H1 (cell line): ENCODE measurements around the gene VAT1L. TPM values are rescaled to one million over a fixed set of nuclear protein-coding genes. Genes with fewer than 3 reads are reported as not detected.
"Not testable (repeated sequence)": the region's sequence is repeated elsewhere in the genome, so short reads cannot be mapped to it uniquely, and the experiment has no call there.

Experiments
- CTCF ChIA-PET: fragments of 300-600 bp; sonication (Branson Sonifier 250); formaldehyde crosslinking; loops from one replicate; lab custom pipeline; 2021; ENCODE audit not compliant: partially characterized antibody; lab: Charles Lee
- POLR2A ChIA-PET: fragments of 300-600 bp; sonication (Branson Sonifier 250); formaldehyde crosslinking; loops from one replicate; lab custom pipeline; 2021; ENCODE audit warnings: inconsistent platforms; ENCODE audit not compliant: partially characterized antibody; lab: Charles Lee
- DNase-seq, 2 experiments: peaks; one replicate each; pipeline versions ENCODE4 v3.0.0 to v3.0.0-alpha.2; 2010 to 2022; ENCODE audit warnings: low spot score in 2 of 2, low read depth in 1 of 2, mixed read lengths in 1 of 2
- FAIRE-seq: peaks from 2 replicates; lab custom pipeline; 2011; peaks lifted over from hg19 to GRCh38; lab: Jason Lieb, UNC
- H2AFZ ChIP-seq: 2 replicates; pipeline ENCODE4 v1.8.1; 2012; ENCODE audit warnings: low read length, inconsistent platforms
- H2AK5ac ChIP-seq: 2 replicates; pipeline ENCODE4 v1.6.1; 2013; ENCODE audit warnings: low read depth, low read length
- H2BK120ac ChIP-seq: replicated peaks from 2 replicates; pipeline ENCODE3; 2013; ENCODE audit warnings: low read depth, low read length, inconsistent platforms
- H2BK12ac ChIP-seq: 2 replicates; pipeline ENCODE4 v1.6.1; 2013; ENCODE audit warnings: low read depth, low read length
- H2BK15ac ChIP-seq: 2 replicates; pipeline ENCODE4 v1.6.1; 2013; ENCODE audit warnings: low read length
- H2BK20ac ChIP-seq: 2 replicates; pipeline ENCODE4 v1.6.1; 2013; ENCODE audit warnings: low read length
- H2BK5ac ChIP-seq: 2 replicates; pipeline ENCODE4 v1.6.1; 2013; ENCODE audit warnings: low read depth, low read length
- H3K14ac ChIP-seq: 2 replicates; pipeline ENCODE4 v1.6.1; 2013; ENCODE audit warnings: inconsistent platforms; ENCODE audit not compliant: insufficient read length
- H3K18ac ChIP-seq: 2 replicates; pipeline ENCODE4 v1.6.1; 2013; ENCODE audit warnings: low read length; ENCODE audit errors: extremely low read depth
- H3K23ac ChIP-seq: 2 replicates; pipeline ENCODE4 v1.6.1; 2013; ENCODE audit warnings: inconsistent platforms; ENCODE audit not compliant: insufficient read length
- H3K23me2 ChIP-seq: 2 replicates; pipeline ENCODE4 v1.6.1; 2013; ENCODE audit warnings: low read depth, low read length
- H3K27ac ChIP-seq: 2 replicates; pipeline ENCODE4 v1.6.1; 2011; ENCODE audit warnings: low read depth, low read length, inconsistent platforms
- H3K27me3 ChIP-seq, 4 experiments: replicated peaks in 1 of 4; 1 replicate in 1 of 4; 2 replicates in 3 of 4; pipeline versions ENCODE4 v1.6.1 to v1.8.1; 2011 to 2013; ENCODE audit warnings: low read length in 3 of 4, mild to moderate bottlenecking in 3 of 4, inconsistent platforms in 2 of 4, mixed read lengths in 2 of 4, moderate library complexity in 1 of 4; ENCODE audit not compliant: control insufficient read depth in 3 of 4, insufficient read depth in 3 of 4; ENCODE audit errors: extremely low read depth in 1 of 4
- H3K36me3 ChIP-seq, 4 experiments: 2 replicates each; pipeline versions ENCODE4 v1.6.1 to v1.8.1; 2011 to 2013; ENCODE audit warnings: mild to moderate bottlenecking in 4 of 4, low read length in 3 of 4, moderate library complexity in 2 of 4, control low read depth in 1 of 4, inconsistent platforms in 1 of 4; ENCODE audit not compliant: insufficient read depth in 4 of 4, control insufficient read depth in 2 of 4
- H3K4ac ChIP-seq: replicated peaks from 2 replicates; pipeline ENCODE3; 2013; ENCODE audit warnings: low read length, low read depth, mixed read lengths, inconsistent platforms; ENCODE audit not compliant: insufficient read length
- H3K4me1 ChIP-seq, 4 experiments: replicated peaks in 1 of 4; 1 replicate in 1 of 4; 2 replicates in 3 of 4; pipeline versions ENCODE4 v1.6.1 to v1.8.1; 2011 to 2013; ENCODE audit warnings: low read length in 3 of 4, inconsistent platforms in 2 of 4, mixed read lengths in 1 of 4; ENCODE audit not compliant: insufficient read depth in 4 of 4, control insufficient read depth in 3 of 4
- H3K4me2 ChIP-seq, 2 experiments: 2 replicates each; pipeline versions ENCODE4 v1.6.1 to v1.8.1; 2011 to 2013; ENCODE audit warnings: low read depth in 2 of 2, low read length in 2 of 2, control low read depth in 1 of 2, inconsistent platforms in 1 of 2, mild to moderate bottlenecking in 1 of 2; ENCODE audit not compliant: insufficient read depth in 1 of 2
- H3K4me3 ChIP-seq, 4 experiments: fragments of 200-600, 300-600 bp in 1 of 4; sonication (generic), shearing (Covaris generic), sonication (Bioruptor Twin) in 1 of 4; 2 replicates each; pipeline versions ENCODE4 v1.5.1 to v1.8.1; 2011 to 2016; ENCODE audit warnings: low read length in 4 of 4, low read depth in 3 of 4, control low read depth in 2 of 4, inconsistent platforms in 2 of 4, mild to moderate bottlenecking in 2 of 4, mixed read lengths in 1 of 4, moderate library complexity in 1 of 4; ENCODE audit not compliant: insufficient read depth in 2 of 4; ENCODE audit errors: extremely low read depth in 1 of 4
- H3K56ac ChIP-seq: replicated peaks from 2 replicates; pipeline ENCODE3; 2013; ENCODE audit warnings: low read depth, mild to moderate bottlenecking, mixed read lengths, low read length, inconsistent platforms; ENCODE audit not compliant: insufficient read length
- H3K79me1 ChIP-seq: 2 replicates; pipeline ENCODE4 v1.6.1; 2013; ENCODE audit warnings: low read depth, low read length, control low read depth
- H3K79me2 ChIP-seq, 2 experiments: 2 replicates each; pipeline versions ENCODE4 v1.6.1 to v1.8.1; 2012 to 2013; ENCODE audit warnings: low read length in 2 of 2, mild to moderate bottlenecking in 2 of 2, inconsistent platforms in 1 of 2; ENCODE audit not compliant: insufficient read depth in 2 of 2, control insufficient read depth in 1 of 2
- H3K9ac ChIP-seq, 4 experiments: replicated peaks in 1 of 4; 1 replicate in 1 of 4; 2 replicates in 3 of 4; pipeline versions ENCODE4 v1.6.1 to v1.8.1; 2011 to 2013; ENCODE audit warnings: low read depth in 3 of 4, low read length in 3 of 4, control low read depth in 2 of 4, mild to moderate bottlenecking in 2 of 4, moderate library complexity in 2 of 4, inconsistent platforms in 1 of 4; ENCODE audit errors: extremely low read depth in 1 of 4
- H3K9me3 ChIP-seq, 2 experiments: 2 replicates each; pipeline versions ENCODE4 v1.6.1 to v1.8.1; 2012 to 2013; ENCODE audit warnings: mild to moderate bottlenecking in 2 of 2, moderate library complexity in 2 of 2, control low read depth in 1 of 2, inconsistent platforms in 1 of 2, low read depth in 1 of 2, low read length in 1 of 2, mixed read lengths in 1 of 2; ENCODE audit not compliant: insufficient read depth in 2 of 2
- H4K20me1 ChIP-seq, 2 experiments: replicated peaks in 1 of 2; 2 replicates each; pipeline versions ENCODE3 to v1.8.1; 2011 to 2013; ENCODE audit warnings: inconsistent platforms in 2 of 2, low read length in 2 of 2, mild to moderate bottlenecking in 1 of 2; ENCODE audit not compliant: insufficient read depth in 2 of 2, control insufficient read depth in 1 of 2
- H4K5ac ChIP-seq: 2 replicates; pipeline ENCODE4 v1.6.1; 2013; ENCODE audit warnings: low read length, low read depth, mixed read lengths, inconsistent platforms; ENCODE audit not compliant: insufficient read length
- H4K8ac ChIP-seq: 2 replicates; pipeline ENCODE4 v1.8.0; 2013; ENCODE audit warnings: mild to moderate bottlenecking, moderate library complexity, low read length, inconsistent platforms; ENCODE audit not compliant: insufficient read depth; ENCODE audit errors: extremely low read depth
- H4K91ac ChIP-seq: replicated peaks from 2 replicates; pipeline ENCODE3; 2013; ENCODE audit warnings: low read length, mixed read lengths, inconsistent platforms; ENCODE audit not compliant: insufficient read length
- FOSL1 ChIP-seq: IDR thresholded peaks from 2 replicates; pipeline ENCODE4 v1.6.1; 2011; ENCODE audit warnings: mild to moderate bottlenecking, low read depth, low read length, moderate library complexity; ENCODE audit not compliant: insufficient read depth
- GABPA ChIP-seq: IDR thresholded peaks from 2 replicates; pipeline ENCODE4 v1.6.1; 2011; ENCODE audit warnings: mild to moderate bottlenecking, low read length, moderate library complexity, borderline replicate concordance; ENCODE audit not compliant: insufficient read depth
- HDAC6 ChIP-seq: IDR thresholded peaks from one replicate; pipeline ENCODE4 v1.7.1; 2012; ENCODE audit warnings: low read depth, mild to moderate bottlenecking, inconsistent platforms, low read length, moderate library complexity
- JUN ChIP-seq: IDR thresholded peaks from 2 replicates; pipeline ENCODE4 v1.6.1; 2011; ENCODE audit warnings: low read depth, mild to moderate bottlenecking, improper control_type of control experiment, low read length
- KDM4A ChIP-seq: IDR thresholded peaks from one replicate; pipeline ENCODE4 v1.7.1; 2012; ENCODE audit warnings: low read depth, mild to moderate bottlenecking, moderate library complexity, low read length, inconsistent platforms; ENCODE audit not compliant: severe bottlenecking
- NANOG ChIP-seq: IDR thresholded peaks from 2 replicates; pipeline ENCODE4 v1.6.1; 2011; ENCODE audit warnings: low read length, low read depth, mild to moderate bottlenecking, inconsistent platforms; ENCODE audit not compliant: insufficient read depth, poor library complexity, severe bottlenecking
- POLR2A ChIP-seq, 2 experiments: IDR thresholded peaks; 1 replicate in 1 of 2; 2 replicates in 1 of 2; pipeline ENCODE4 v1.6.1; 2011; ENCODE audit warnings: low read depth in 2 of 2, low read length in 2 of 2, mild to moderate bottlenecking in 2 of 2; ENCODE audit errors: control extremely low read depth in 1 of 2
- POU5F1 ChIP-seq: IDR thresholded peaks from 2 replicates; pipeline ENCODE4 v1.6.1; 2011; ENCODE audit warnings: low read depth, mild to moderate bottlenecking, low read length, moderate library complexity
- SUZ12 ChIP-seq: fragments of 200-600 bp; sonication (generic); IDR thresholded peaks from 2 replicates; pipeline ENCODE4 v1.6.1; 2012; ENCODE audit warnings: mild to moderate bottlenecking, inconsistent platforms, low read length, moderate library complexity, mixed read lengths
- WGBS, 2 experiments: shearing (Covaris generic) in 1 of 2; methylation state at CpG; one replicate each; pipeline versions ENCODE4 v1.1.6 to v1.1.7; 2013 to 2015; ENCODE audit warnings: low lambda C conversion rate in 2 of 2, mixed read lengths in 2 of 2, inconsistent platforms in 1 of 2, low coverage in 1 of 2, missing lambda C conversion rate in 1 of 2; ENCODE audit not compliant: insufficient replicate concordance in 2 of 2, insufficient coverage in 1 of 2, insufficient read length in 1 of 2; ENCODE audit errors: extremely low coverage in 1 of 2, missing lambda C conversion rate in 1 of 2; 5-methylcytosine and 5-hydroxymethylcytosine counted together
- polyA plus RNA-seq, 7 experiments: library from polyadenylated mRNA; depleted of rRNA in 3 of 7; stranded (reverse) in 5 of 7; unstranded in 2 of 7; fragments of >200 nt in 5 of 7; fragments of 200-250 nt in 2 of 7; gene quantifications; 1 replicate in 5 of 7; 2 replicates in 1 of 7; 4 replicates in 1 of 7; pipeline versions ENCODE4 v1.2.1 to v1.2.3, GENCODE V29; 2011 to 2013; ENCODE audit warnings: missing spikeins in 2 of 7, mixed read lengths in 2 of 7
- total RNA-seq: library from RNA; stranded (reverse); fragmentation: NEBNext Ultra II Directional; extraction: Animal tissue kit (Norgen Biotek cat#: 25700); gene quantifications from 2 replicates; pipeline ENCODE4 v1.2.1, GENCODE V29; 2021

The VAT1L gene
- total and polyA plus RNA-seq, 2 of the 8 experiments (the other 6 are each of a cell fraction or from before 2014, with no cell fraction given), result 46.3 to 48.2 TPM

GRCh38 chr16:77946823-77947222, 158.5 kb downstream of the VAT1L start (continued):
- no peak for TF ChIP-seq KDM4A
- TF ChIP-seq NANOG, result no peak
- TF ChIP-seq FOSL1, result no peak
- no peak for TF ChIP-seq GABPA
- no peak for TF ChIP-seq HDAC6
- TF ChIP-seq POLR2A (IDR thresholded peaks at IDR 0.05; ENCODE audit: control extremely low read depth in 1 of 2, low read depth in 2 of 2, low read length in 2 of 2), result no peak
- no peak for TF ChIP-seq SUZ12
- no peak for TF ChIP-seq JUN
- no peak for TF ChIP-seq POU5F1

DNA sequence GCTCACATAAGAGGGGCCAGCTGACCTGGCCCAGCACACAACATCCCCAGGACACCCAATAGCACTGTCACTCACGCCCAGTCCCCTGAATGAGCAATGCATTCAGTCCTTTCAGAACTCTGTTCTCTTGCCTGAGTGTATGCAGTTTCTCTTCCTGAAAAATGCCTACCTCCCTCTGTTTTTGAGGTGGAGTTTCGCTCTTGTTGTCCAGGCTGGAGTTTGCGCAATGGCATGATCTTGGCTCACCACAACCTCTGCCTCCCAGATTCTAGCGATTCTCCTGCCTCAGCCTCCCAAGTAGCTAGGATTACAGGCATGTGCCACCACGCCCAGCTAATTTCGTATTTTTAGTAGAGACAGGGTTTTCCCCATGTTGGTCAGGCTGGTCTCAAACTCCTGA, 159.2 kb downstream of the VAT1L start:
- CTCF ChIA-PET, result interaction anchor here (0.6 to 25.9 kb wide), 5 partner anchors 21 to 273 kb away, joined by 3 to 362 read pairs (median 3); partner anchors contain the start of gene WWOX
- H2AFZ ChIP-seq, H2BK120ac ChIP-seq, H3K23me2 ChIP-seq, H3K27me3 ChIP-seq, H3K4me2 ChIP-seq, FAIRE-seq, H3K9me3 ChIP-seq, H4K20me1 ChIP-seq, H3K9ac ChIP-seq, H3K18ac ChIP-seq, H3K14ac ChIP-seq, H3K4me1 ChIP-seq, H2BK15ac ChIP-seq, H3K4ac ChIP-seq, H3K79me2 ChIP-seq, H3K23ac ChIP-seq, DNase-seq, H2BK5ac ChIP-seq, H3K4me3 ChIP-seq, H4K5ac ChIP-seq, H2BK20ac ChIP-seq, POLR2A ChIA-PET, H3K56ac ChIP-seq, H4K8ac ChIP-seq, H3K36me3 ChIP-seq, H3K27ac ChIP-seq, H3K79me1 ChIP-seq: not testable (repeated sequence)
- Histone ChIP-seq H4K91ac (peak overlapping the region; percentile 37), H2BK12ac (peak overlapping the region; percentile 50; the same call in 1 of the 2 replicates), H2AK5ac (0 out of 2 replicates have a peak overlapping the region, but pooled peaks have one; percentile 45)
- 90% methylated on average over 6 of the region's 6 CpGs; no CpG with 5 or more reads in 1 of the 2 experiments for WGBS, 2 experiments
